HG03103 (cell line): ENCODE data around the gene SLA2.
"Not testable (repeated sequence)": the region's sequence is repeated elsewhere in the genome, so short reads cannot be mapped to it uniquely, and the experiment has no call there.

Experiments
- ATAC-seq: cut with Tn5 transposase; IDR thresholded peaks from one replicate; pipeline ENCODE4 v1.9.1; 2021; ENCODE audit warnings: low read depth; ENCODE audit not compliant: unreplicated experiment

SLA2 gene

GRCh38 chr20:36646678-36647077 lies 682 bp upstream of the SLA2 start:
- no peak for ATAC-seq

- ATAC-seq: no peak
These were observed 643 bp downstream of the SLA2 start for GRCh38 chr20:36645353-36645752.

- no peak for ATAC-seq
These were observed 1.3 kb downstream of the SLA2 start for GRCh38 chr20:36644706-36645095.

GRCh38 chr20:36644032-36644705 lies 1.8 kb downstream of the SLA2 start:
- ATAC-seq: no peak

GRCh38 chr20:36642136-36642535 lies 3.9 kb downstream of the SLA2 start:
- ATAC-seq: no peak

GRCh38 chr20:36641506-36641843 lies 4.5 kb downstream of the SLA2 start:
- no peak for ATAC-seq

GRCh38 chr20:36638876-36639400 lies 7.1 kb downstream of the SLA2 start:
- ATAC-seq: not testable (repeated sequence)

GRCh38 chr20:36634342-36634741 lies 11.7 kb downstream of the SLA2 start:
- ATAC-seq: no peak

GRCh38 chr20:36633285-36633772 lies 12.7 kb downstream of the SLA2 start:
- ATAC-seq: no peak

- ATAC-seq: no peak
These were observed 13.3 kb downstream of the SLA2 start for GRCh38 chr20:36632487-36633284.

- no peak for ATAC-seq
These were observed 13.9 kb downstream of the SLA2 start for GRCh38 chr20:36632147-36632486.

- no peak for ATAC-seq
These were observed 14.3 kb downstream of the SLA2 start for GRCh38 chr20:36631646-36632045.

- no peak for ATAC-seq
These were observed 16.0 kb downstream of the SLA2 start for GRCh38 chr20:36629719-36630681.

GRCh38 chr20:36628076-36628475 lies 17.9 kb downstream of the SLA2 start:
- no peak for ATAC-seq

GRCh38 chr20:36624944-36625324 lies 21.1 kb downstream of the SLA2 start:
- no peak for ATAC-seq

- ATAC-seq: no peak
These were observed 21.7 kb downstream of the SLA2 start for GRCh38 chr20:36624068-36624943.

- no peak for ATAC-seq
These were observed 22.6 kb downstream of the SLA2 start for GRCh38 chr20:36623444-36623843.

- ATAC-seq: no peak
These were observed 25.1 kb downstream of the SLA2 start for GRCh38 chr20:36620917-36621316.

GRCh38 chr20:36614781-36615557 lies 31.0 kb downstream of the SLA2 start:
- no peak for ATAC-seq
